GM23248 (cell line): ENCODE data around the gene MBNL1.

Experiments used
- EZH2 ChIP-seq: fragments of 200-600 bp; sonication (generic); IDR thresholded peaks from 2 replicates; pipeline ENCODE4 v1.6.1; 2018; ENCODE audit warnings: antibody characterized with exemption, mild to moderate bottlenecking; ENCODE audit not compliant: insufficient read depth, poor library complexity, severe bottlenecking
- EZH2phosphoT487 ChIP-seq: fragments of 200-600 bp; sonication (generic); IDR thresholded peaks from 2 replicates; pipeline ENCODE4 v1.6.1; 2018; ENCODE audit warnings: antibody characterized with exemption, moderate library complexity, mild to moderate bottlenecking, low read depth; ENCODE audit not compliant: insufficient read depth

GRCh38 chr3:152376351-152377183, 107.8 kb downstream of the MBNL1 start:
- TF ChIP-seq EZH2 (no peak), EZH2phosphoT487 (no peak)
